ENCODE results near the gene MPV17L.
"Not testable (repeated sequence)": the region's sequence is repeated elsewhere in the genome, so short reads cannot be mapped to it uniquely, and the experiment has no call there.

Gene MPV17L

GRCh38 chr16:15443753-15444152, 48.2 kb downstream of the MPV17L start:
- no peak for TF ChIP-seq POLR2A (IDR thresholded peaks at IDR 0.05; ENCODE audit: low read depth, low read length)
- no peak for TF ChIP-seq TAF1 (IDR thresholded peaks at IDR 0.05; ENCODE audit: borderline replicate concordance, low read depth, low read length)
- no peak for TF ChIP-seq POLR2AphosphoS5 (IDR thresholded peaks at IDR 0.05; ENCODE audit: low read depth, low read length)
- no peak for FAIRE-seq
- no peak for DNase-seq (ENCODE audit: insufficient read length)

DNA sequence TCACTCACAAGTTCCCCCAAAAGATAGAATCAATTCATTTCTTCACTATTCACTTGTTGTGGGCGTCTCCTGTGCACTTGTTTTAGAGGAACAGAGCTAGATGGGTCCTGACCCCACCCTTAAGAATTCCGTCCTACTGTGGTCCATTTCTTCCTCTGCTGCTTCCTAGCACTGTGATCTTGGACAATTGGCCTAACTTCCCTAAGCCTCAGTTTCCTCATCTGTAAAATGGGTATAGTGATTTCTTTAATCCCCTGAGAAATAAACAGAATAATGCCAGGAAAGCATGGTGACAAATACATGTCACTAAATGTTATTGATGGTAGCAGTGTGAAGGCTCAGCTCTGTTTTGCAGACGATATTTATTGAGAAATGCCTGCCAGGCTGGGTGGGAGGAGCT, 48.7 kb downstream of the MPV17L start:
- no peak for TF ChIP-seq POLR2A (IDR thresholded peaks at IDR 0.05; ENCODE audit: low read depth, low read length)
- FAIRE-seq (no peak), DNase-seq (ENCODE audit: insufficient read length) (no peak)

GRCh38 chr16:15445450-15445849, 49.9 kb downstream of the MPV17L start:
- TF ChIP-seq POLR2AphosphoS5 (IDR thresholded peaks at IDR 0.05; ENCODE audit: low read depth, low read length) (no peak), POLR2A (IDR thresholded peaks at IDR 0.05; ENCODE audit: low read depth, low read length) (no peak), TAF1 (IDR thresholded peaks at IDR 0.05; ENCODE audit: borderline replicate concordance, low read depth, low read length) (no peak)
- DNase-seq (ENCODE audit: insufficient read length): no peak
- no peak for FAIRE-seq

GRCh38 chr16:15446901-15447300, 51.3 kb downstream of the MPV17L start:
- no peak for FAIRE-seq
- no peak for TF ChIP-seq POLR2AphosphoS5 (IDR thresholded peaks at IDR 0.05; ENCODE audit: low read depth, low read length)
- no peak for TF ChIP-seq TAF1 (IDR thresholded peaks at IDR 0.05; ENCODE audit: borderline replicate concordance, low read depth, low read length)
- TF ChIP-seq POLR2A (IDR thresholded peaks at IDR 0.05; ENCODE audit: low read depth, low read length): no peak
- DNase-seq (ENCODE audit: insufficient read length): no peak

DNA sequence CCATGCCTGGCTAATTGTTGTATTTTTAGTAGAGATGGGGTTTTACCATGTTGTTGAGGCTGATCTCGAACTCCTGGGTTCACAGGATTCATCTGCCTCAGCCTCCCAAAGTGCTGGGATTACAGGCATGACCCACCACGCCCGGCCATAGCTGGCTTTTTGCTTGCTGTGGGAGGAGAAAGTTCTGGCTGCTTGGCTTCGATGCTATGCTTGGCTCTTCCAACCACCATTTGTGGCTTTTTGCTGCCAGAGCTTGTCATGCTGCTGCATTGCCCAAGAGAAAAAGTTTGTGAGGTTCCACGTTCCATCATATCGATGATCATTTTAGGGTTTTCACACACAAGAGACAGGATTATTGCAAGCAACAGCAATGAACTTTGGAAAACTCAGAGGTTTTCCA, 55.1 kb downstream of the MPV17L start:
- FAIRE-seq: no peak
- no peak for TF ChIP-seq POLR2A (IDR thresholded peaks at IDR 0.05; ENCODE audit: low read depth, low read length)
- no peak for TF ChIP-seq POLR2AphosphoS5 (IDR thresholded peaks at IDR 0.05; ENCODE audit: low read depth, low read length)
- TF ChIP-seq TAF1 (IDR thresholded peaks at IDR 0.05; ENCODE audit: borderline replicate concordance, low read depth, low read length): no peak
- DNase-seq (ENCODE audit: insufficient read length): no peak

DNA sequence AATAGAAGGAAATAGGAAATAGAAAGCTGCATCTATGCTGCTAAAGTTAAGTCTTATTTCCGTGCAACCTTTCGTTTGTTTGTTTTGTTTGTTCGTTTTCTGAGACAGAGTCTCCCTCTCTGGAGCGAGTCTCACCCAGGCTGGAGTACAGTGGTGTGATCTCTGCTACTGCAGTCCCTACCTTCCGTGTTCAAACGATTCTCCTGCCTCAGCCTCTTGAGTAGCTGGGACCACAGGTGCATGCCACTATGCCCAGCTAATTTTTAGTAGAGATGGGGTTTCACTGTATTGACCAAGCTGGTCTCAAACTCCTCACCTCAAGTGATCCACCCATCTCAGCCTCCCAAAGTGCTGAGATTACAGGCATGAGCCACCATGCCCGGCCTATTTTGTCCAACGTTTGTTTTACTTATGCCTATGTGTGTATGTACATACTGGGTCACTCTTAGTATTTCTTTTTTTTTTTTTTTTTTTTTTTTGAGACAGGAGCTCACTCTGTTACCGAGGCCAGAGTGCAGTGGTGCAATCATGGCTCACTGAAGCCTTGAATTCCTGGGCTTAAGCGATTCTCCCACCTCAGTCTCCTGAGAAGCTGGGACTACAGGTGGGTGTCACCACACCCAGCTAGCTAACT, 55.7 kb downstream of the MPV17L start:
- FAIRE-seq: no peak
- TF ChIP-seq TAF1 (IDR thresholded peaks at IDR 0.05; ENCODE audit: borderline replicate concordance, low read depth, low read length) (no peak), POLR2A (IDR thresholded peaks at IDR 0.05; ENCODE audit: low read depth, low read length) (no peak), POLR2AphosphoS5 (IDR thresholded peaks at IDR 0.05; ENCODE audit: low read depth, low read length) (no peak)
- DNase-seq (ENCODE audit: insufficient read length): no peak

DNA sequence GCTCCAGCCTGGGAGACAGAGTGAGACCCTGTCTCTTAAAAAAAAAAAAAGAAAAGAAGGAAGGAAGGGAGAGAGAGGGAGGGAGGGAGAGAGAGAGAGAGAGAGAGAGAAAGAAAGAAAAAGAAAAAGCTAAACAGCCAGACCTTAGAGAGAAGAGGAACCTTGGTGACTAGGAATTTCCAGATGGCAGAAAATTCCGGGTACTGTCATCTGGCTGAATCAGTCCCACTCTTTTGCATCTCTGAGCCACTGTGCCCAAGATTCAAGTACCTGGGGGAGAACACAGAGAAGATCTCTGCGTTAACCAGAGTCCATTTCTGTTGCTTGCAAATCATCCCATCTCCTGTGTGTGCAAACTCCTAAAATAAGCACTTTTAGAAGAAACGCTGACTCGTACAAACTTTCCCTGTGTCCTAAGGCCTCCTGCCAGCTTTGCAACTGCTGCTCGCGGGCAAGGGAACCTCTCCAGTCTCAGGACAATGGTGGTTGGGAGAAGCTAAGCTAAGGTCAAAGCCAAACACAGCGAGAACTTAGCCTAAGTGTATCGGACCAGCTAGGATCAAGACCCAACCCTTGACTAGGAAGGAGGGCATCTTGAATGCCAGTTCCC, 56.8 kb downstream of the MPV17L start:
- DNase-seq (ENCODE audit: insufficient read length): no peak
- no peak for FAIRE-seq
- TF ChIP-seq POLR2A (IDR thresholded peaks at IDR 0.05; ENCODE audit: low read depth, low read length): no peak
- TF ChIP-seq POLR2AphosphoS5 (IDR thresholded peaks at IDR 0.05; ENCODE audit: low read depth, low read length): no peak
- no peak for TF ChIP-seq TAF1 (IDR thresholded peaks at IDR 0.05; ENCODE audit: borderline replicate concordance, low read depth, low read length)

DNA sequence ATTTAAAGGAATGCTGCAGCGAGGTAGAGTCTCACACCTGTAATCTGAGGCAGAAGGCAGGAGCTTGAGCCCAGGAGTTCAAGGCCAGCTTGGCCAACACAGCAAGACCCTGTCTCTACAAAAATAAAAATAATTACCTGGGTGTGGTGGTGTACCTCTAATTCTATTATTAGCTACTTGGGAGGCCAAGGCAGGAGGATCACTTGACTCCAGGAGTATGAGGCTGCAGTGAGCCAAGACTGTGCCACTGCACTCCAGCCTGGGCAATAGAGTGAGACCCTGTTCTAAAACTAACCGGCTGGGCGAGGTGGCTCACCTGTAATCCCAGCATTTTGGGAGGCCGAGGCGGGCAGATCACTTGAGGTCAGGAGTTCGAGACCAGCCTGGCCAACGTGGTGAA, 57.7 kb downstream of the MPV17L start:
- not testable (repeated sequence) for FAIRE-seq; DNase-seq (ENCODE audit: insufficient read length)

GRCh38 chr16:15454933-15455332, 59.4 kb downstream of the MPV17L start:
- not testable (repeated sequence) for DNase-seq (ENCODE audit: insufficient read length); FAIRE-seq

DNA sequence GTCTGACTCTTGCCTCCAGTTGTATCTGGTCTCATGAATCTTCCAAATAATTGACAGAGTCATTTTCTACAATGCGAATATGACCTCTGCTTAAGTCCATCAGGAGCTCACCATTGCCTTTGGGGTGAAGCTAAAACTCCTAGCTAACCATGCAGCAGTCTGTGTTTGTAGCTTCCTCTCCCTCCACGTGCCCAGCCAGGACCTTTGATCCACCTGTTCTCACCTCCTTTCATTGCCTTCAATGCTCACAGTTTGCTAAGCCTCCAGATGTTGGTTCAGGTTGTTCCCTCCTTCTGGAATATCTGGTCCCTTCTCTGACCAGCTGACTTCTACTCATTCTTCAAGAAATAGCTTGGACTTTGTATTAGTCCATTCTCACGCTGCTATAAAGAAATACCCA, 61.8 kb downstream of the MPV17L start:
- no peak for FAIRE-seq
- TF ChIP-seq POLR2A (IDR thresholded peaks at IDR 0.05; ENCODE audit: low read depth, low read length) (no peak), TAF1 (IDR thresholded peaks at IDR 0.05; ENCODE audit: borderline replicate concordance, low read depth, low read length) (no peak), POLR2AphosphoS5 (IDR thresholded peaks at IDR 0.05; ENCODE audit: low read depth, low read length) (no peak)
- DNase-seq (ENCODE audit: insufficient read length): no peak

- TF ChIP-seq TAF1 (IDR thresholded peaks at IDR 0.05; ENCODE audit: borderline replicate concordance, low read depth, low read length): no peak
- no peak for TF ChIP-seq POLR2AphosphoS5 (IDR thresholded peaks at IDR 0.05; ENCODE audit: low read depth, low read length)
- TF ChIP-seq POLR2A (IDR thresholded peaks at IDR 0.05; ENCODE audit: low read depth, low read length): no peak
- DNase-seq (ENCODE audit: insufficient read length) (no peak), FAIRE-seq (no peak)
Measured at GRCh38 chr16:15457958-15458357, 62.4 kb downstream of the MPV17L start.

GRCh38 chr16:15459791-15460190, 64.2 kb downstream of the MPV17L start:
- FAIRE-seq (no peak), DNase-seq (ENCODE audit: insufficient read length) (no peak)
- no peak for TF ChIP-seq POLR2AphosphoS5 (IDR thresholded peaks at IDR 0.05; ENCODE audit: low read depth, low read length)
- TF ChIP-seq POLR2A (IDR thresholded peaks at IDR 0.05; ENCODE audit: low read depth, low read length): no peak
- no peak for TF ChIP-seq TAF1 (IDR thresholded peaks at IDR 0.05; ENCODE audit: borderline replicate concordance, low read depth, low read length)

DNA sequence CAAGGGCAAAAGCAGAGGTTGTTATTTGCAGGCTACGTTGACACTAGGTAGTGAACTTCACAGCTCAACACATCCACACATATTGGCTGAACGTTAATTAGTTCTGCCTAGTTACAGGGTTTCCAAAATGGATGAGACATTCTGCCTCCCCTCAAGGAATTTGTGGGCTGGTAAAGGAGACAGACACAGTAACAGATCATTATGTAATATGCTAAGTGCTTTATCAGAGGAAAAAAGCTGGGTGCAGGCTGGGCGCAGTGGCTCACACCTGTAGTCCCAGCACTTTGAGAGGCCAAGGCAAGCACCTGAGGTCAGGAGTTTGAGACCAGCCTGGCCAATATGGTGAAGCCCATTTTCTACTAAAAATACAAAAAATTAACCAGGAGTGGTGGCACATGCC, 65.0 kb downstream of the MPV17L start:
- DNase-seq (ENCODE audit: insufficient read length): no peak
- TF ChIP-seq POLR2A (IDR thresholded peaks at IDR 0.05; ENCODE audit: low read depth, low read length) (no peak), TAF1 (IDR thresholded peaks at IDR 0.05; ENCODE audit: borderline replicate concordance, low read depth, low read length) (no peak), POLR2AphosphoS5 (IDR thresholded peaks at IDR 0.05; ENCODE audit: low read depth, low read length) (no peak)
- no peak for FAIRE-seq
